ENCODE results near the gene LSM3. TPM values are rescaled to one million over a fixed set of nuclear protein-coding genes. Genes with fewer than 3 reads are reported as not detected.

The LSM3 gene
- total and polyA plus RNA-seq, 7 experiments from 2014 or later: 6.0 to 26.2 (median 9.4) TPM

Other genes starting within 250 kb of the LSM3 start
- gene CHCHD4, start 53.9 kb upstream of the LSM3 start, total RNA-seq: 10 to 100 TPM in 1 of 5 experiments, 1 to 10 TPM in 4; 3.3 to 14.1 (median 8.4) TPM
- 10 to 100 TPM in 1 of 2 donors, 1 to 10 TPM in 1; 9.8 to 12.6 TPM for gene CHCHD4, start 53.9 kb upstream of the LSM3 start, polyA plus RNA-seq
- gene TMEM43, start 53.8 kb upstream of the LSM3 start, total RNA-seq: 10 to 100 TPM; 30.1 to 54.8 (median 46.5) TPM
- 10 to 100 TPM; 55.6 to 55.8 TPM for gene TMEM43, start 53.8 kb upstream of the LSM3 start, polyA plus RNA-seq
- 10 to 100 TPM; 56.3 to 94.8 (median 78.1) TPM for gene XPC, start 216 bp upstream of the LSM3 start, total RNA-seq
- gene XPC, start 216 bp upstream of the LSM3 start, polyA plus RNA-seq: 10 to 100 TPM; 50.0 to 54.2 TPM
- 10 to 100 TPM; 34.5 to 87.5 (median 35.6) TPM for gene SLC6A6, start 223.8 kb downstream of the LSM3 start, total RNA-seq
- 1 to 10 TPM; 3.0 to 3.2 TPM for gene SLC6A6, start 223.8 kb downstream of the LSM3 start, polyA plus RNA-seq